Hypothalamus (tissue), 51 donors: ENCODE data around the gene GRAMD1A.
"Not testable (repeated sequence)": the region's sequence is repeated elsewhere in the genome, so short reads cannot be mapped to it uniquely, and the experiment has no call there.

Experiments used
- DNase-seq, 51 donors: peaks; one replicate each; lab custom pipeline; 2025; lab: John Stamatoyannopoulos, UW

Gene GRAMD1A

DNA sequence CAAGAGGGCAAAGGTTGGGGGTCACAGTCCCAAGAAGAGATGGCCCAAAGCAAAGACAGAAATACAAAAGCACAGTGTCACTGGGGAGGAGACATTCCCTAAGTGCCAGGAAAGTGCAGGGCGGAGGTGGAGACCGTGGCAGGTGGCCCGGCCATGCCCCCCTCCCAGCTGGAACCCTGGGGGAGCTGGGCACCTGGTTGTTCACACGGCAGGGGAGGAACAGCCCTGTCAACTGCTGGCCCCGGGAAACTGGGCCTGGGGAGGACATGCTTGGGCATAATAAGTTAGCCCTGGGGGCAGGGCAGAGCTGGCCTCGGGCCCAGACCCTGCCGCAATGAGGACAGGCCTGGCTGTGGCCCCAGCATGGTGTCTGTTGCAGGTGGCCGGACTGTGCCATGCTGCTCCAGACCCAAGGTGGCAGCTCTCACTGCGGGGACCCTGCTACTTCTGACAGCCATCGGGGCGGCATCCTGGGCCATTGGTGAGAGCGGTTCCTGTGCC lies 48.8 kb downstream of the GRAMD1A start:
- DNase-seq, result peak in 46 of 51 donors; percentile 20 to 90 (median 71)

DNA sequence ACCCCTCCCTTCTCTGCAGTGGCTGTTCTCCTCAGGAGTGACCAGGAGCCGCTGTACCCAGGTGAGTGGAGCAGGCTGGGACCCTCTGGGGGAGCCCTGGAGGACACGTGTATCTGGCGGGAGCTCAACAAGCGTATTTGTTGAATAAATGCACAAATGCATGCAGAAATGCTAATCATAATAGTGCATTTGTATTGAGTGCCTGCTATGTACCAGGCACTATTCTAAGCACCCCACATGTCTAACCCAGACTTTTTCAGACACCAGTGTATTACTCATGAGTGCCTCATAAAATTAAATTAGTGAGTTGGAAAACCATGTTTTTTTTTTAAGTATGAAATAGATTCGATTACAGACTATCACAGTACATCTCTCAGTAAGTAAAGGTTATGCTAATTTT lies 49.3 kb downstream of the GRAMD1A start:
- DNase-seq, result peak in 2 of 51 donors; percentile 55 to 75

DNA sequence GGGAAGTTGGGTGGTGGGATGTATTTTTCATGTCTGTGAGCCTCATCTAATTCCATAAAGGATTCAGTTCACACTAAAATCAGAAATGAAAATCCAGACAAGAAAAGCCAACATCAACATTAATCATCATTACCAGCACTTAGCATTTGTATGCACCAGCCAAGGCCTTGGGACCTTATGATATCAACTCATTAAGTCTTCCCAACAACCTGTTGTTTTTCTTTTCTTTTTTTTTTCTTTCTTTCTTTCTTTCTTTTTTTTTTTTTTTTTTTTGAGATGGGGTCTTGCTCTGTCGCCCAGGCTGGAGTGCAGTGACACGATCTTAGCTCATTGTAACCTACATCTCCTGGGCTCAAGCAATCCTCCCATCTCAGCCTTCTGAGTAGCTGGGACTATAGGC lies 50.5 kb downstream of the GRAMD1A start:
- DNase-seq, result not testable (repeated sequence)

DNA sequence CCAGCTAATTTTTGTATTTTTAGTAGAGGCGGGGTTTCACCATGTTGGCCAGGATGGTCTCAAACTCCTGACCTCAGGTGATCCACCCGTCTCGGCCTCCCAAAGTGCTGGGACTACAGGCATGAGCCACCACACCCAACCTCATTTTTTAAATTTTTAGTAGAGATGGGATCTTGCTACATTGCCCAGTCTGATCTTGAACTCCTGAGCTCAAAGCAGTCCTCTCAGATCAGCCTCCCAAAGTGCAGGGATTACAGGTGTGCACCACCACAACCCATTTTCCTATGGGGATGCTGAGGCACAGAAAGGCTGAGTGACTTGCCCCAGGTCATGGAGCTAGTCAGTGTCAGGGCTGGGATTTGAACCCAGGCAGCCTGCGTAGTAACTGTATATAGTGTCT lies 51.1 kb downstream of the GRAMD1A start:
- DNase-seq, result not testable (repeated sequence)

DNA sequence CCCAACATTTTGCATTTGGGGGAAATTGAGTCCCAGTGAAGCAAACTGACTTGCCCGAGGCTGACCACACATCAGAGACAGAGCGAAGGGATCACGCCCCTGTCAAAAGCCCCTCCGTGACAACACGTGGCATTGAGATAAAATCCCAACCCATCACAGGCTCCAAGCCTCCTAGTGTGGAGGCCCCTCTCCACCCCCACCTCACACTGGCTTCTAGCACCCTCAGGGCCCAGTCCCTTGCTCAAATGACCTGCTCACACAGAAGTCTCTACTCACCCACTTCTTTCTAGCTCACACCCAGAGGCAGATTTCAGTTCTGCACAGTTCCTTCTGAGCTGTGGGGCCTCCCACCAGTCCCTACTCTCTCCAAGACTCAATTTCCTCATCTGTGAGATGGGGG lies 51.7 kb downstream of the GRAMD1A start:
- no peak for DNase-seq

DNA sequence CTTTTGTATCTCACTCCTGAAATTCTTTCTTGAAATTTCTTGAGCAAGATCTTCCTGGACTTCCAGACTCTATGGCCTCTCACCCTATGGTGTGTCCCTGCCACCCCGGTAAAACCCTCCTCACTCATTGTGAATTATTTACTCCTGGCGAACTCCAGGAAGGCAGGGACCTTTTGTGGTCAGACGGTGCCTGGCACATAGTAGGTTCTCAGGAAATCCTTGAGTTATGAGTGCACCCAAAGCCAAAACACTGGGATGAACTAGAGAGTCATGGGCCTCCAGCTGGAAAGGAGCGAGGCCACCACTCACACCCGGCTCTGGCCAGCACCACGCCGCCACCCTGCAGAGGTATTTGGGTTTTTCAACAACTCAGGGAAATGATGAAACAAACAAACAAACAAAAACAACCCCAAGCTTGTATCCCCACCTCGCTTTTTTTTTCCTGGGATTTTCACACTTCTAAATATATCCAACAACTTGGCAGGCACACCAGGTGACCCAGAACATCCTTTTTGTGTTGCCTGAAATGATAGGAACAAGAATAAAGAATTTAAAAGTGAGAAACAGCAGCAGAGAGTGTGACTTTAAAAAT lies 52.6 kb downstream of the GRAMD1A start:
- no peak for DNase-seq

DNA sequence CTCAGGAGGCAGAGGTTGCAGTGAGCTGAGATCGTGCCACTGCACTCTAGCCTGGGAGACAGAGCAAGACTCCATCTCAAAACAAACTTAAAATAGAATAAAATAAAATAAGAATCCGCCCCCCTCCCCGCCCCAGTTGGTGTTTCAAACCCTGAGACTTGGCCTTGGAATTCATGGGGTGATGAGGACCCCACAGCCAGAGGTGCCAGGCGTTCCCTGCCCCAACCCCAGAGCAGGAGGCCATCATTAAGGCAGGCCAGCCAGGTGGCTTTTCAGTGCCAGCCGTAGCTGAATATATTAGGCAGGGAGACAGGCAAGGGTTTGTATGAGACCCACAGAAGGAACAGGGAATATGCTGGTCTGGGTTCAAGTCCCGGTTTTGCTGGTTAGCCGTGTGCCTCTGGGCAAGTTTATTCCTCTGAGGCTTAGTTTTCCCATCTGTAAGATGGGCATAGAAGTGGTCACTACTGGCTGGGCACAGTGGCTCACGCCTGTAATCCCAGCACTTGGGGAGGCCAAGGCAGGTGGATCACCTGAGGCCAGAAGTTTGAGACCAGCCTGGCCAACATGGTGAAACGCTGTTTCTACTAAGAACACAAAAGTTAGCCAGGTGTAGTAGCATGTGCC lies 53.7 kb downstream of the GRAMD1A start:
- DNase-seq, result no peak

DNA sequence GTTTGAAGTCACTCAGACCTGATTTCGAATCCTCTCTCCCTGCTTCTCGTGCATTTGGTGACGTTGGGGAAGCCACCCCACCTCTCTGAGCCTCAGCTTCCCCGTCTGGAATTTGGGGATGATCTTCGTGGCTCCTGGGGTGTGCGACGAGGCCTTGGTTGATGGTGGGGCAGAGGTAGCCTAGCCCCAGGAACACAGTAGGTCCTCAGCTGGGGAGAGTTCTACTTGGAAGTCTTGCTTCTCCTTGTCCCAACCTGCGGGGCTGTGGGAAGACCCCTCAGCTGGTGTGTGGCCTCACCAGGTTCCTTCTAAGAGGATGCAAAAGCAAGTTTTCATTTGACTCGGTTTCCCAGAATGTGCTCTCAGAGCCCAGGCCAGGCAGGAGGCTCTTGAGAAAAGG lies 54.5 kb downstream of the GRAMD1A start:
- no peak for DNase-seq

DNA sequence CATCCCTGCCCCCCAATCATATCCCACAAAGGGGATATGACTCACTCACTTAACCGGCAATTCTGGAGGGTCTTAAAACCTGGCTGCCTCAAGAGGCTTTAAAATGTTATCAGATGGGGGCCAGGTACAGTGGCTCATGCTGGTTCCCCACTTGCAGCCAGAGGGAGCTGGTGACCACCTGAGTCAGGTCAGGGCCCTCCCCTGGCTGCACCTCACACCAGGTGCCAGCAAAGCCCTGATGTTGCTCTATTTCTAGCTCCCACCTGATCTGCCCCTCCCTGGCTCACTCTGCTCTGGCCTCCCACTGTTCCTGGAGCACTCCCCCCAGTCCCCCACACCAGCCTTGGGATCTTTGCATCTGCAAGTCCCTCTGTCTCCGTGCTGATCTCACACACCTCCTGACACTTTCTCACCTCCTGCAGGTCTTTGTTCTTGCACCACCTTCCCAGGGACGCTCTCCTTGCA lies 55.6 kb downstream of the GRAMD1A start:
- DNase-seq, result no peak

DNA sequence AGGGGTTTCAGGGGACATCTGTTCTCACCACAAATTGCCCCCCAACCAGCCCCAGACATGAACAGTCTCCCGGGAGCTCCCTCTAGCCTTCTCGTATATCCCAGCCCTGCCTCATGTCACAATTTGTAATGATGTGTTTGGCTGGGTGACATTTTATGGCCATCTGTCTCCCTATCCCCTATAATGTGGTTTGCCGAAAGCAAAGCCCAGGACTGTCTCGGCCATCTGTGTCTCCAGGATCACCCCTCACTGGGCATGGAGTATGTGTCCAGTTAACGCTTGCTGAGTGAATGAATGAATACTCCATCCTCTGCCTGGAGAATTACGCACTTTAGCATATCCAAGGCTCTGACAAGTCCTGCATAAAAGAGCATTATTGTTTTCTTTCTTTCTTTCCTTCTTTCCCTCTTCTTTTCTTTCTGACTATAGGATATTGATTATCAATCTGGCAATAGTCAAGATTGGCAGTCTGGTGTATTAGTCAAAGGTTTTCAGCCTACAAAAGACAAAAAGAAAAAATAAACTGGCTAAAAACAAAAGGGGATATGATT lies 56.5 kb downstream of the GRAMD1A start:
- no peak for DNase-seq

DNA sequence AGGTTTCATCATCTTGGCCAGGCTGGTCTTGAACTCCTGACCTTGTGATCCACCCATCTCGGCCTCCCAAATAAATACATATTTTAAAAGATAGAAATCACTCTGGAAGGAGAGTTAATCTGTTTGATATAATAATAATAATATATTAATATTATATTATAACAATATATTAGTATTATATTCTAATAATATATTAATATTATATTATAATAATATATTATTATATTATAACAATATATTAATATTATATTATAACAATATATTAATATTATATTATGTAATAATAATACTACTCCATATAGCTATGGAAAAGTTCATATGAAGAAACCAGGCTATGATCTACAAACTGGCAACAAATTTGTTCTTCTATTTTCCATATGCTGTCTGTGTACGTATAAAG lies 58.2 kb downstream of the GRAMD1A start:
- no peak for DNase-seq

DNA sequence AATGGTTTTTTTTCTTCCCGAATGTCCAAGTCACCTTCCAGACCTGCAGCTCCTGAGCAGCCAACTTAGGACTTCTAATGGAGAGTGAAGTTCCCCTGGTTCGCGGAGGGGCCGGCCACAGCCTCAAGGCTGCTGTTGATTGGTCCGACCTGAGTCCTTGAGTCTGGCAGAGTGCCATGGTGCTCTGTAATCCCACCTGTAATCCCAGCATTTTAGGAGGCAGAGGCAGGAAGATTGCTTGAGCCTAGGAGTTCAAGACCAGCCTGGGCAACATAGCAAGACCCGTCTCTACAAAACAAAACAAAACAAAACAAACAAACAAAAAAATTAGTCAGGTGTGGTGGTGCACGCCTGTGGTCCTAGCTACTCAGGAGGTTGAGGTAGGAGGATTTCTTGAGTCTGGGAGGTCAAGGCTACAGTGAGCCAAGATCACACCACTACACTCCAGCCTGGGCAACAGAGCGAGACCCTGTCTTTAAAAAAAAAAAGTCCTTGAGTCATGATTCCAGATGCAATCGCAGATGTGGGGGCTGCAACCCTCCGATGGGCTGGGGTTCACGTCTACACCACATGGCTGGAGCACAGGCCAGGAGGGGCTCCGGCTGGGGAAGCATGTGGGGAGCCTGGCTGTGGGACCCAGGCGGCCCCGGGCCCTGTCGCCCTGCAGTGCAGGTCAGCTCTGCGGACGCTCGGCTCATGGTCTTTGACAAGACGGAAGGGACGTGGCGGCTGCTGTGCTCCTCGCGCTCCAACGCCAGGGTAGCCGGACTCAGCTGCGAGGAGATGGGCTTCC lies 59.1 kb downstream of the GRAMD1A start:
- DNase-seq, result no peak

DNA sequence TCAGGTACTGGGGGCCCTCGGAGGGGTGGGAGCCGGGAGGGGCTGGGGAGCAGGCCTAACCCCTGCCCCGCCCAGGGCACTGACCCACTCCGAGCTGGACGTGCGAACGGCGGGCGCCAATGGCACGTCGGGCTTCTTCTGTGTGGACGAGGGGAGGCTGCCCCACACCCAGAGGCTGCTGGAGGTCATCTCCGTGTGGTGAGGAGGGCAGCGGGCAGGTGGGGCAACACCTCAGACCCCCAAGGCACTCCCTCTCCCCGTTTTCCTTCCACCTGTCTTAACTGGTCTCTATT lies 59.6 kb downstream of the GRAMD1A start:
- no peak for DNase-seq

DNA sequence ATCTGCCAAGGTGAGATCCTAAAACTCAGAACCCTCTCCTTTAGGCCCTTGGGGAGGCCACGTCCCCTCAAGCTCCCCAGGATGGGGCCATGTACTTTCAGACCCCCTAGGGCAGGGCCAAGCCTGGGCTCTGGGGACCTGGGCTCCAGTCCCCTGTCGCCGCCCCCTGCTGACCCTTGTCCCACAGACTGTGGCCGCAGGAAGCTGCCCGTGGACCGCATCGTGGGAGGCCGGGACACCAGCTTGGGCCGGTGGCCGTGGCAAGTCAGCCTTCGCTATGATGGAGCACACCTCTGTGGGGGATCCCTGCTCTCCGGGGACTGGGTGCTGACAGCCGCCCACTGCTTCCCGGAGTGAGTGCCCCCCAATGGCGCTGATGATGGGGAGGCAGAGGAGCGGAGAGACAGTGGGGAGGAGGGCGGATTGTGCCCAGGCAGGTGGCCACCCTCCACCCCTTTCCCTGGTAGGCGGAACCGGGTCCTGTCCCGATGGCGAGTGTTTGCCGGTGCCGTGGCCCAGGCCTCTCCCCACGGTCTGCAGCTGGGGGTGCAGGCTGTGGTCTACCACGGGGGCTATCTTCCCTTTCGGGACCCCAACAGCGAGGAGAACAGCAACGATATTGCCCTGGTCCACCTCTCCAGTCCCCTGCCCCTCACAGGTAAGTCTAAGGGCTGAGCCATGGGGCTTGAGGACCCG lies 60.2 kb downstream of the GRAMD1A start:
- no peak for DNase-seq

DNA sequence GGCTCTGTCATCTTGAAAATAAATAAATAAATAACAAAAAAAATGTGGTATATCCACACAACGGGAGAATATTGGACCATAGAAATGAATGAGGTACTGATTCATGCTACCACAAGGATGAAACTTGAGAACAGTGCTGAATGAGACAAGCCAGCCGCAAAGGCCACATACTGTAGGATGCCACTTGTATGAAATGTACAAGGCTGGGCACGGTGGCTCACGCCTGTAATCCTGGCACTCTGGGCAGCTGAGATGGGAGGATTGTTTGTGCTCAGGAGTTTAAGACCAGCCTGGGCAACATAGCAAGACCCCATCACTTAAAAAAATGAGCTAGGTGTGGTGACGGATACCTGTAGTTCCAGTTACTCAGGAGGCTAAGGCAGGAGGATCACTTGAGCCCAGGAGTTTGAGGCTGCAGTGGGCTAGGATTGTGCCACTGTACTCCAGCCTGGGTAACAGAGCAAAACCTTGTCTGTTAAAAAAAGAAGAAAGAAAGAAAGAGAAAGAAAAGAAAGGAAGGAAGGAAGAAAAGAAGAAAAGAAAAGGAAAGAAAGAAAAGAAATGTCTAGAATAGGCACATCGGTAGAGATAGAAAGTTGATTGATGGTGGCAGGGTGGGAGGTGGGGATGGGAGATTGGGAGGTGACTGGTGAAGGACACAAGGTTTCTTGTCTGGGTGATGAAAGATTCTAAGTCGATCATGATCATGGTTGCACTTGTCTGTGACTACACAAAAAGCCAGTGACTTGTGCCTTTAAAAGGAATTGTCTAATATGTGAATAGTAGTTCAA lies 61.7 kb downstream of the GRAMD1A start:
- DNase-seq, result no peak

DNA sequence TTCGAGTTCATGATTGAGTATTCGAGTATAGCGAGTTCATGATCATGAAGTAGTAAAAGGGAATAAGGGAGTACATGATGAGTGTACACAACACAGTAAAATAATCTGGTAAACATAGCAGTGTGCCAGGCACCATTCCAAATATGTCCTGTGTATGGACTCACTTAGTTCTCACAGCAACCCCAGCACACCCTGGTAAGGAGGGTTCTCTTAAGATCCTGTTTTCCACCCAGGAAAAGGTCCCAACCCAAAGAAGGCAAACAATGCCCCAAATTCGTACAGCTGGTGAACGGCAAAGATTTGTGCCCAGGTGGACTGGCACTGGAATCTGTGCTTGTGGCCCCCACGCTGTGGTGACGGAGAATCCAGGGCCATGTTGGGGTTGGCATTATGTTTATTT lies 62.8 kb downstream of the GRAMD1A start:
- no peak for DNase-seq

DNA sequence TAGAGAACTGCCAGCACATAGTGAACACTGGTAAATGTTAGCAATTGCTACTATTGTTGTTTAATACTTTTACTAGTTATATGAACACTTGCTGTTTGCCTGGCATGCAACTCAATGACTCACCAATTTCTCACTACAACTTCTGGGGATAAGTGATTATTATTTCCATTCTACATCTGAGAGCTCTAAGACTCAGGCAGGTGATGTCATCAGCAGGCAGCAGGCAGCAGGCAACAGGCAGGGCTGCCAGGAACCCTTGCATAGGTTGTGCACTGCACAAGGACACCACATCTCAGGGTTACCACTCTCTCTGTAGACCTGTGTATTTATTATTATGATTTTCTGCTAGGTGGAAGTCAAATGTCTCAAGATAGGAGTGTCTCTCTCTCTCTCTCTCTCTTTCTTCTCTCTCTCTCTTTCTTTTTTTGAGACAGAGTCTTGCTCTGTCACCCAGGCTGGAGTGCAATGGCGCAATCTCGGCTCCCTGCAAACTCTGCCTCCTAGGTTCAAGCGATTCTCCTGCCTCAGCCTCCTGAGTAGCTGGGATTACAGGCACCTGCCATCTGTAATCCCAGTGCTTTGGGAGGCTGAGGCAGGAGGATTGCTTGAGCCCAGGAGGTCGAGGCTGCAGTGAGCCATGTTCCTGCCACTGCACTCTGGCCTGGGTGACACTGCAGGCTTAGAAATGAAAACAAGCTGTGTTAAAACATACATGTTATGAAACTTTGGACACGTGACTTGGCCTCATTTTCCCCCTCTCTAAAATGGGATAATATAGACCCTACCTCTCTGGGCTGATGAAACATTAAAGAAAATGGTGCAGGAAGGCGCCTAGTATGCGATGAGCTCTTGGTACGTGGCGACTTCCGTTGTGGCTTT lies 64.1 kb downstream of the GRAMD1A start:
- DNase-seq, result peak in 1 of 51 donors; percentile 7

DNA sequence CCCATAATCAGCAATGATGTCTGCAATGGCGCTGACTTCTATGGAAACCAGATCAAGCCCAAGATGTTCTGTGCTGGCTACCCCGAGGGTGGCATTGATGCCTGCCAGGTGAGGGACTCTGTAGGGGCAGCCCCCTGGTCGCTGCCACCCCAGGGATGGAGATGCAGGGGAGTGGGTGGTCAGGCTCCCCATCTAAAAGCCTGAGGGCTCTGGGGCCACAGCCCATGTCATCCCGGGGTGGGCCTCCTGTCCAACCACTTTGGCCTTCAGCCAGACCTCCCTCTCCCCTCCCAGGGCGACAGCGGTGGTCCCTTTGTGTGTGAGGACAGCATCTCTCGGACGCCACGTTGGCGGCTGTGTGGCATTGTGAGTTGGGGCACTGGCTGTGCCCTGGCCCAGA lies 65.5 kb downstream of the GRAMD1A start:
- no peak for DNase-seq

DNA sequence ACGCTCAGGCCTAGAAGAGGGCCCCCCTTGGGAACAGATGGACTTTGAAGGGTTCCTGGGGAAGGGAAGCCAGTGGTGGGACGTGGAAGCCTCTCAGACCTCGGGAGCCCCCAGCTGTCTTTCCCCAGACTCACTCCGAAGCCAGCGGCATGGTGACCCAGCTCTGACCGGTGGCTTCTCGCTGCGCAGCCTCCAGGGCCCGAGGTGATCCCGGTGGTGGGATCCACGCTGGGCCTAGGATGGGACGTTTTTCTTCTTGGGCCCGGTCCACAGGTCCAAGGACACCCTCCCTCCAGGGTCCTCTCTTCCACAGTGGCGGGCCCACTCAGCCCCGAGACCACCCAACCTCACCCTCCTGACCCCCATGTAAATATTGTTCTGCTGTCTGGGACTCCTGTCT lies 66.0 kb downstream of the GRAMD1A start:
- DNase-seq, result no peak
